WTC11 (cell line): ENCODE data around the gene CROCC.

ENCODE experiments used
- ATF3 ChIP-seq: sonication (generic); formaldehyde crosslinking; conservative IDR thresholded peaks from 2 replicates; pipeline ENCODE4 v1.8.1; 2022; ENCODE audit warnings: mild to moderate bottlenecking, missing genetic modification reagents
- ATF6 ChIP-seq: sonication (generic); formaldehyde crosslinking; IDR thresholded peaks from 2 replicates; pipeline ENCODE4 v1.8.1; 2023; ENCODE audit warnings: mild to moderate bottlenecking, missing genetic modification reagents
- CTCF ChIP-seq: fragments of 200-600 bp; IDR thresholded peaks from 2 replicates; pipeline ENCODE4 v1.8.0; 2022; ENCODE audit warnings: antibody characterized with exemption
- E2F4 ChIP-seq: sonication (generic); formaldehyde crosslinking; IDR thresholded peaks from 2 replicates; pipeline ENCODE4 v1.8.1; 2022; ENCODE audit warnings: low read depth, mild to moderate bottlenecking, moderate library complexity, missing genetic modification reagents, borderline replicate concordance
- HMGXB4 ChIP-seq: sonication (generic); formaldehyde crosslinking; IDR thresholded peaks from 2 replicates; pipeline ENCODE4 v1.8.1; 2023; ENCODE audit warnings: mild to moderate bottlenecking, moderate library complexity, missing genetic modification reagents
- USF2 ChIP-seq: sonication (generic); formaldehyde crosslinking; IDR thresholded peaks from 2 replicates; pipeline ENCODE4 v1.8.1; 2023; ENCODE audit warnings: mild to moderate bottlenecking, missing genetic modification reagents, moderate library complexity
- ZBTB43 ChIP-seq: sonication (generic); formaldehyde crosslinking; IDR thresholded peaks from 2 replicates; pipeline ENCODE4 v1.8.1; 2023; ENCODE audit warnings: mild to moderate bottlenecking, missing genetic modification reagents
- ZNF121 ChIP-seq: sonication (generic); formaldehyde crosslinking; IDR thresholded peaks from 2 replicates; pipeline ENCODE4 v1.8.0; 2023; ENCODE audit warnings: missing genetic modification reagents
- ZNF512 ChIP-seq: sonication (generic); formaldehyde crosslinking; IDR thresholded peaks from 2 replicates; pipeline ENCODE4 v1.8.1; 2022; ENCODE audit warnings: missing genetic modification reagents, borderline replicate concordance

- TF ChIP-seq ZNF121 (CRISPR knock-in tag): no peak
- TF ChIP-seq HMGXB4 (CRISPR knock-in tag): peak; percentile 98
- no peak for TF ChIP-seq ZBTB43
- TF ChIP-seq CTCF: no peak
- no peak for TF ChIP-seq ATF3
- TF ChIP-seq USF2 (CRISPR knock-in tag): 0 out of 2 replicates have a peak, but pooled peaks have one; percentile 6
- TF ChIP-seq ZNF512 (CRISPR knock-in tag): no peak
- TF ChIP-seq E2F4 (CRISPR knock-in tag): no peak
- TF ChIP-seq ATF6 (CRISPR knock-in tag): no peak
Measured at GRCh38 chr1:16888860-16889816, 32.6 kb upstream of the CROCC start.
